ENCODE results near the gene PPM1A.

PPM1A gene

DNA sequence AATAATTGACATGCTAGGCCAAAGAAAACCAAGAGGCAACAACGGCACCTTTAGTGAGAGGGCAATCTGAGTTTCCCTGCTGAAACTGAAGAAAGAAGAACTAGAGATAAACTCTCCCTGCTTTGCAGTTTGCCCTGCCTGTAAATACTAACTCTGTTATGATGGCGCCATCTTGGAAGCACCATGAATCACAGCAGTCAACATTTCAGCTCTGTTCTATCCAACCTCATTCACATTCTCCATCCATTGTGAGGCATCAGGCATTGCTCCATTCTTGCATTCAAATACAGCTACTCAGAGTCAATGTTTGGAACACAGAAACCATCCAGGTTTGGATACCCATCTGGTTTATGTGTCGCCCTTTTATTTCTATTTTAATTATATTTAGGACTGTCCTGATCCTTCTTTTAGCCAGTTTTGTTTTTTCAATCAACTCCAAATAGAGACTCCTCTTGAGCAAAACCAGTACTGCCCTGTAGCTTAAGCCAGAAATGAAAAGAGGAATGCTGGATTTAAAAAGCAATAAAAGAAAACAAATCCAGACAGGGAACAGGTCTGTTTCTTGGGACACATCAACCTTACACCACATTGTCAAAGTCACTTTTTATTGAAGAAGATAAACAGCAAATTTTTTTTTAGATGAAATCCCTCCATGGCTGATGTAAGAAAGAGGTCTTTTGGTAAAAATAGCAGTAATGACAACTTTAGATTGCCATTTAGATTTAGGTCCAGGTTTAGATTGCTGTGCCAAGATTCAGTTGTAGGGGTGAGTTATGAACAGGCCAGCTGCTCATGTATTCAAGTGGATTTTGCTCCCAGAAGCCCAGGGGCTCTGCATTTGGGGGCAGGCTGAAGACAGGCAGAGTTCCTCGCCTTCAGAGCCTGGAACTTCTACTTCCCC, 33.3 kb upstream of the PPM1A start:
- TF ChIP-seq CTCF (IDR thresholded peaks at IDR 0.05; ENCODE audit: low read depth, low read length): no peak
- no peak overlapping the region for H3K4me3 ChIP-seq (ENCODE audit: low read depth, low read length)

DNA sequence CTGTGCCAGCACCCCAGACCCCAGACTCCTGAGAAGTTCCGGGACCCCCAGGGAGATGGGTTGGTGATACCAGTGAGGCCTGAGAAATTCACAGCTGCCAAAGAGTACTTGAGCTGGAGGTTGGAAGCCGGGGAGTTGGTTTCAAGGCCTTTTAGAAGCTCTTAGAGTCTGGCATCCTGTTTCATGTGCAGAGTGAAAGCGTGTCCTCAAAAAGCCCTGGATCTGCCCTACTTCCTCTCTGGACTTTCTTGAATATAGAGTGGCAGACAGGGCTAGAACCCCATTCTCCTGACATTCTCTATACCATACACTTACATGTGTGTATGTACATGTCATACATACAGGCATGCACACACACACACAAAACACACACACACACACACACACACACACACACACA, 31.3 kb upstream of the PPM1A start:
- no peak for TF ChIP-seq CTCF (IDR thresholded peaks at IDR 0.05; ENCODE audit: low read depth, low read length)
- H3K4me3 ChIP-seq (ENCODE audit: low read depth, low read length): no peak overlapping the region

DNA sequence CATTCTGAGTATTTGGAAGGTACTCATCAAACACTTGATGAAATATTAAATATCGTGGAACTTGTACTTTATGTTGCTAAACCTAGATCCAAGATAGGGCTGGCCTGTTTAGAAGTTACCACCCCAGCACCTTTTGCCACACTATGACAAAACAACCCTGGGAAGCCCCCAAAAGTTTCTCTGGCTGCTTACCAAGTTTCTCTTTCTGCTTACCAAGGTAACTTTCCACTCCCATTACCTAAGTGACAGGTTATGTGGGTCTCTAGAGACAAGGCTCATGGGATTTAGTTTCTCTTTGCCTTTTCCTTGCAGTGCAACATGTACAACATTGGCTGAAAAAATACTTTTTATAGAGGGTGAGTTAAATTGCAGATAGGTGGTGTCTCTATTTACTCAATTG, 28.9 kb upstream of the PPM1A start:
- no peak overlapping the region for H3K4me3 ChIP-seq (ENCODE audit: low read depth, low read length)
- no peak for TF ChIP-seq CTCF (IDR thresholded peaks at IDR 0.05; ENCODE audit: low read depth, low read length)

DNA sequence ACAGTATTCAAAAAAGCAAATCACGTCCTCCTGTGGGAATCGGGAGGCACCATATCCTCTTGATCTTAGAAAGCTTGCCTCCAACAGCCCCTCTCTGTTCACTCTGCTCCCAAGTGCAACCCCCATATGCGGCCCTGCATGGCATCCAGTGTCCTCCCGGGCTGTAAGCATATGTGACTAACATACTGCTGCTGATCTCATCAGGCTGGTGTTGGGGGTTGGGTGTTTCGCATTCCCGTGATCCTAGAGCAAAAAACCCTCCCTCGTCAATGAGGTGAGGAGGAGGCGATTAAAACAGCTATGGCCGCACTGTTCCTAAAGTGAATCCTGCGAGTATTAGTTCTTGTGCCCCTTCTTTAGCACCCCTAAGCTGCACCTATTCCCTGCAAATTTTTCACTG, 28.1 kb upstream of the PPM1A start:
- no peak for TF ChIP-seq CTCF (IDR thresholded peaks at IDR 0.05; ENCODE audit: low read depth, low read length)

DNA sequence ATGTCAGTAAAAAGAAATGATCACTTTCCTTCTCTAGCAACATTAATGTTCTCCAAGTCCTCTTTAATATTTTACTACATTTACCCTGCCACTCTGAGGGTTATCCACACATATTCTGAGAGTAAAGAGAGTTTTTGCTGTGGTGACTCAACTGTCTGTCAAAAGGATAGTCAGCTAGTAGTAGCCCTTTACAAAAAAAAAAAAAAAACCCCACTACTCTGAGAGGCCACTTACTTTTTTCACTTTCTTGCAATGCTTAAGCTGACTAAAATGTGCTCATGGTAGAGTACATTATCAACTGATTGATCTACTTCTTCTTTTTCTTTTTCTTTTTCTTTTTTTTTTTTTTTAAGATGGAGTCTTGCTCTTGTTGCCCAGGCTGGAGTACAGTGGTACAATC, 27.6 kb upstream of the PPM1A start:
- no peak overlapping the region for H3K4me3 ChIP-seq (ENCODE audit: low read depth, low read length)
- TF ChIP-seq CTCF (IDR thresholded peaks at IDR 0.05; ENCODE audit: low read depth, low read length): no peak

More for the DNA sequence above, 28.1 kb upstream of the PPM1A start:
- H3K4me3 ChIP-seq (ENCODE audit: low read depth, low read length): no peak overlapping the region

DNA sequence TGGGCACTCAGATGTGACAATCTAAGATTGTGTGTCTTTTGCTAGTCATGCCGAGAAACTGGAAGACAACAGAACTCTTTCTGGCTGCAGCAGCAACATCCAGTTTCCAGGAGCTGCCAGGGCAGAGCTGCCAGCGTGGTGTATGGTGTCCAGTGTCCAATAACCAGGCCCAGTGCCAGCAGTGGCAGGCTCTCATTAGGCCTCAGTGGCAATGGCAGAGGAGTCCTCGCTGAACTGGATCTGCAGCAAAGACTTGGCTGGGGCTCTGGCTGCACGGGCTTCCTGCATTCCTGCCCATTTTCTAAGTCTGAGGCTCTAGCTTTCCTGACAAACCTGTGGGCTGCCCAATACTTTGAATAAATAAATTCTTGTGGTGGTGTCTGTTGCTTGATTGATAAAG, 26.2 kb upstream of the PPM1A start:
- TF ChIP-seq CTCF (IDR thresholded peaks at IDR 0.05; ENCODE audit: low read depth, low read length): no peak

GRCh38 chr14:60225265-60225664, 23.8 kb upstream of the PPM1A start:
- no peak overlapping the region for H3K4me3 ChIP-seq (ENCODE audit: low read depth, low read length)
- TF ChIP-seq CTCF (IDR thresholded peaks at IDR 0.05; ENCODE audit: low read depth, low read length): no peak

More for the DNA sequence above, 26.2 kb upstream of the PPM1A start:
- no peak overlapping the region for H3K4me3 ChIP-seq (ENCODE audit: low read depth, low read length)

Measured in WI38 (cell line).